GM11168 (cell line): ENCODE data around the gene GCNT4.

Experiments used
- in situ Hi-C: fragments of 300-500 bp; cut with MboI; formaldehyde crosslinking; loops from one replicate; pipeline ENCODE4 v1.12.0; 2022; ENCODE audit warnings: low sequenced_read_pairs; ENCODE audit not compliant: unreplicated experiment

Gene GCNT4

DNA sequence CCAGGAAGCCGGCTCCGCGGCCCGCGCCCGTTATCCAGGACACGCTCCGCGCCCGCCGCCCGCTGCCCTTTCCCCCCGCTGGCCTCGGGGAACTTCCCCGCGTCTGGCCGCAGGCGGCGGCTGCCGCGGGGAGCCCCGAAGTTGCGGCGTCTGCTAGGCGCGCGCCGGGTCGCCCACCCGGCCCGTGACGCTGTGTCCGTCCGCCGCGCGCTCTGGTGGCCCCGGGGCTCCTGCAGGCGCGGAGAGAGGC is 621 bp upstream of the GCNT4 start:
- in situ Hi-C loops, result no loop called here

DNA sequence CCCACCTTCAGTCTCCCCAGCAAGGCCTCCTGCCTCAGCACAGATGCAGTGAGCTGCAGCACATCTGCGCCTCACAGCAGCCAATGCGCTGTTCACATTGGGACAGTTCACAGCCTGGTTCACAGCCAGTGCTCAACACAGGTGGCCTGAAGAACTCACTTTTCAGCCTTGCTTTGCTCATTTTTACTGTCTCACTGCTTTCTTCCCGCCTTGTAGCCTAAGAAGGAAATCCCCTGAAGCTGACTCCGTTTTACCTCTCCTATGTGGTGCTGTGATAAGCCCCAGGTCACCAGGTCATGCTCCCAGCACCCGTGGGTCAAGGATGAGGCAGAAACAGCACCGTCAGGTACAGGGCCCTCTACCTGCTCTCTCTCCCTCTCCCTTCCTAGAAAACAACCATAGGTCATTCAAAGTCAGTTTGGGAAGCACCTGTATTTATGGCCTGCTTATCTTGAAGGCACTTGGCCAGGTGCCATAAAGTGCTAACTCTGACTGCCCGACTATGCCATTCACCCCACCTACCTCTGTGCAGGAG is 1.1 kb downstream of the GCNT4 start:
- in situ Hi-C loops, result no loop called here

DNA sequence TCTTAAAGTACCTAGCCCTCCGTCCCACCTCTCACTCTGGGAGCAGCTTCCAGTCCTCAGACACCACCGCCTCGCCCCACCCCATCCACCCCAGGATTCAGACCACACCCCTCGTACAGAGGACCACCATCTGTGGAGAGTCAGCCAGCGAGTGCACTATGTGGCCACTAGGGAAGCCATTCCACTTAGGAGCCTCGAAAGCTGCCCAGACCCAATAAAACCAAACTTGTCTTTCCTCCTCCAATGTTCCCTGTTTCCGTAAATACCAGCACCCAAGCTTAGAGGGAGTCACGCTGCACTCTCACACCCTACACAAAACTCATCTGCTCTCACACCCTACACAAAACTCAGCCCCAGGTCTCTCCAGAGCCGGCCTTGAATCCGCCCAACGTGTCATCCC is 1.9 kb downstream of the GCNT4 start:
- in situ Hi-C loops, result no loop called here

DNA sequence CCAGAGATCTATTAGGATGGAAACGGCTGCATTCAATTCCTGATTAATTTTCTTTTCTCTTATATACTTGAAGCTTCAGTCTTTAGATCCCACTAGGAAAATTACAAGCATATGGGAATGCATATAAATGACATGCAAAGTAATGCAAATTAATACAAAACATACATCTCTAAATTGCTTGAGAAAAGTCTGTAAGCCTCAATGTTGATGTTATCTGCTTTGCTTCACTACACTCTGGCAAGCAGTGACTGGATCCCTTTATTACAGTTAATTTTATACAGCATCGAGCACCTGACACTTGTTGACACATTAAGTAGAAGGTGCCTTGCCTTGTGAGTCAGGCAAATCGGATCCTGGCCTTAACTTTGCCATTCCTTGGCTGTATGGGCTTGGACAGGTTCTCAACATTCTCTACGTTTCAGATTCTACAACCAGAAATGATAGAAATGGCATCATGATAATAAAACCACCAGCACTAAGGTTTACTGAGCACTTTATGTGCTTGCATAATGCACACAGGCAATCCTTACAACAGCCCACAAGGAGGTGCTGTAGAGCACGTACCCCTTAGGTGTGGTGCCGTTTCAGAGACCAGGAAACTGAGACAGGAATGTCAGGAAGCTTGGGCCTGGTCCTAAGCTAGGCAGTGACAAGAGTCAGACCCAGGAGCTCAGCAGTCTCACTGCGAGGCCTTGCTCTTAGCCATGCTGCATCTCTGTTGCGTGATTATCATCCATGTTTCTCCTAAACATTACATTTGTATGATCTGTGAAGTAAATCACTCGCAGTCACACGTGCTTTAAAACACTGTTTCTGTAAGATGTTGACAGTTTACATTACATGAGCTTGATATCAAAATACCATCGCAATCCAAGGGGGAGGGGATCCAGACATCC is 2.7 kb downstream of the GCNT4 start:
- in situ Hi-C loops, result no loop called here

DNA sequence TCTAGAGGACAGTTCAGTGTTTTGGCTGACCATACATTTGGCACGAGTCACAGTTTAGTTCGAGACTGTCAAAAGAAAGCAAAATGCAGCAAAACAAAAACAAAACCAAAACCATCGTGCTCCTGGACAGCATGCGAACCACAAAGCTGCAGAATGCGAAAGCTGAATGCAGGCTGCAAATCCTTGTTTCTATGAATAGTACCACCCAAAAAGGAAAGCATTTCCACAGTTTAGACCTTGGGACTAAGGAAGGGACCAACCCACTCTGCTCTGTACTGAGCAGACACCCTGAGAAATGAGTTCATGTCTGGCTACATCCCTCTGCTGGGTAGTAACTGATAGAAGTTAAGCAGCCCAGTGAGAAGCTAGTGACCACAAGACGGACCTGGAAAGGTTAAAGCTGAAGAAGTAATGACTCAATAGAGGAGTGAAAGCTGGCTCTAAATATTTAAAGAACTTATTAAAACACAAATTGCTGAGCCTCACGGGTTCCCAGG is 3.9 kb downstream of the GCNT4 start:
- in situ Hi-C loops, result no loop called here

GRCh38 chr5:75047356-75047755 is 5.0 kb downstream of the GCNT4 start:
- in situ Hi-C loops, result no loop called here

DNA sequence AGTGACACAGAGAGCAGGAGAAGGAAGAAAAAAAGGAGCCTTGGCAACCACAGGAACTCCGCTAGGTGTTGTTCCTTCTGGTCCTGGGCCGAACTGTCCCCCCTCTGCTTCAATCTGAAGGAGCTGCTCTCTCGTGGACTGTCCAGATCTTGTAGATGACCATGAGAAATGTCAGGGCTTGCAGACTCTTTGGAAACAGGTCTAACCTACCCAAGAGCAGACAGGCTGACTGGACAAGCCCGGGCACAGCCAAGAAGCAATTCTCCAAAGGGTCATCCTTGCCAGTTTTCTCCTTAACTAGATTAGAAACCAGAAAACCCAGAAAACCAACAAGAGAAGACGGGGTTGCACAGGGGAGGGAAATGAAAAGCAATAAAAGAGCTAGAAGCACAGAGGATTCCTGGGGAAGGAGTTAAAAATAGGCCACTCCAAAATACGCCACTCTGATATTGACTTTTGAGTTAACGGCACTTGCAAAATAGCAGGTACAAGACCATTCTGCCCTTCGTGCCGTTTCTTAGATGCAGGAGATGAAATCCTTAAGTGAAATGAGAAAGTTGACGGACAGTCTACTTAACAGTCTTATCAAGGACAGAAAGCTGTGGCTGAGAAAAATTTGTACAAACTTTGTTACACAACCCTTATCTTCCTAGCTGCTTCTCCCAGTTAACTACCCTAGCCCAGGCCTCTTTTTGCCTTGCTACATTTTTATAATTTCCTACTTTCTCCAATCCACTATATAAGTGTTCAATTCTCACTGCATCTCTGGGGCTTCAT is 5.8 kb downstream of the GCNT4 start:
- in situ Hi-C loops, result no loop called here

GRCh38 chr5:75045071-75045470 is 7.3 kb downstream of the GCNT4 start:
- in situ Hi-C loops, result no loop called here

DNA sequence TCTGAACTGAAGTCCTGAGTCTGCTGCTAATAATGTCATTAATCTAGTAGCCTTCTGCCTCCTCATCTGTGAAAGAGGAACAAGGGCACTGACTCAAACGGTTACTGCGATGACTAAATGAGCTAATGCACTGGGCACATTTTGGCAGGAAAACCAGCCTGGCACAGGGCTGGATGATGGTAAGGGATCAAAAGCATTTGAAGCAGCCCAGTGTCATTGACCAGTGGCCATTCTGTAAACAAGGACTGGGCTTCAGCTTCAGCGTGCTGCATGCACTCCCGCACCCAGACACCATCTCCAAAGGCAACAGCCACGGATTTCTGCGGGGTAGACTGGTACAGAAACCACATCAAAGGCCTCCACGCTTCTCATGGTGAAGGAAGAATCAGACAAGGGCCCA is 8.0 kb downstream of the GCNT4 start:
- in situ Hi-C loops, result no loop called here

- in situ Hi-C loops, result no loop called here
These were observed 8.6 kb downstream of the GCNT4 start for GRCh38 chr5:75043633-75044264.

- in situ Hi-C loops, result no loop called here
These were observed 9.8 kb downstream of the GCNT4 start for GRCh38 chr5:75042522-75042921.

DNA sequence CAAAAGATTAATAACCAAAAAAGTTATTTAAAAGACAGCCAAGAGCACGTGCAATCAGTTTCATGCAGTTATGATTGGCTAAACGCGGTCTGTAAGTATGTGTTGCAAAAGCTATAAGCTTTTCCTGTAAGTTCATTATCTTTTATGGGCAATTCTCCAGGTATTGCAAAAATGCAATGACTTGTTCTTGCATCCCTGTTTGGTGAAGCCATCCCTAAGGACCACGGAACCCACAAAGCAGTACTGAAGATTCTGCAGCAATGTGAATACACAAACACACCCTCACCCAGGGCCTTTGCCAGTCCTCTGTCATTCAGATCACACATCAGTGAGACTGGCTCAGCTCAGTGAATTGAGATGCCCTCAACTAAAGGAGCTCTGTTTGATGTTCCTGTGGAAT is 11.4 kb downstream of the GCNT4 start:
- in situ Hi-C loops, result no loop called here

GRCh38 chr5:75037106-75037505 is 15.3 kb downstream of the GCNT4 start:
- in situ Hi-C loops, result no loop called here

- in situ Hi-C loops, result no loop called here
These were observed 18.1 kb downstream of the GCNT4 start for GRCh38 chr5:75034137-75034739.

DNA sequence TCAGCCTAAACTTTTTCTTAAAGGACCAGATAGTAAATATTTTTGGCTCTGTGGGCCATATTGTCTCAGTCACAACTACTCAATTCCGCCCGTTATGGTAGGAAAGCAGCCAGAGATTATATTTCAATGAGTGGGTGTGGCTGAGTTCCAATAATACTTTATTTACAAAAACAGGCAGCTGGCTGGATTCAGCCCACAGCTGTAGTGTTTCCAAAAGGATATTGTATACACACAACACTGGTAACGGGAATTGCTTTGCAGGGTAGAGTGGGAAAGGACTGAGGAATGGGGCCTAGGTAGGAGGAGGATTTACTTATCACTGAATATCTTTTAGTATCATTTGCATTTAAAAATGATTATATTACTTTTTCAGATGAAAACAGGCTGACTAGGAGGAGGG is 21.0 kb downstream of the GCNT4 start:
- in situ Hi-C loops, result no loop called here

- in situ Hi-C loops, result no loop called here
These were observed 24.3 kb downstream of the GCNT4 start for GRCh38 chr5:75028090-75028489.

- in situ Hi-C loops, result no loop called here
These were observed 28.8 kb downstream of the GCNT4 start for GRCh38 chr5:75023368-75024159.

DNA sequence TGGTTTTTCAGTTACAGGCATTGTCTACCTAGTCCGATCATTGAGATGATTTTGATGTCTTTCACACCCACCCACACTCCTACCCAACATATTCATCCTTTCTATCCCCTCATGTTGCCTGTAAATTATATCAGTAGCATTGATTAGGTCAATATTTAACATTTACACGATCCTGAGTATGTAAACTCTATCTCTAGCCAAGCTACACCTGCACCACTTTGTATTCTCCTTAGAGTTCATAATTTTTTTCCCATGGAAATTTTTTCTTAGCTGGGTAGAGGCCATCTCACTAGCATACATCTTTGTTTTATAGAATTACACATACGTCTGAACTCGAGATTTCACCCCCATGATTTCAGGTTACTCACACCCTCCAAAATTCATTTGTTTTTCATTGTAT is 30.6 kb downstream of the GCNT4 start:
- in situ Hi-C loops, result no loop called here

- in situ Hi-C loops, result no loop called here
These were observed 31.1 kb downstream of the GCNT4 start for GRCh38 chr5:75021219-75021618.
